Type B pancreatic cell (in vitro differentiated cells): ENCODE results near the gene PIRT. TPM values are rescaled to one million over a fixed set of nuclear protein-coding genes. Genes with fewer than 3 reads are reported as not detected.

Experiments
- DNase-seq: peaks from one replicate; pipeline ENCODE4 v3.0.0; 2021; ENCODE audit warnings: mixed read lengths; ENCODE audit not compliant: unreplicated experiment; ENCODE audit errors: extremely low spot score
- H3K27ac Mint-ChIP-seq: 2 replicates; pipeline ENCODE4 v1.8.0; 2021; ENCODE audit warnings: mild to moderate bottlenecking, mixed read lengths
- H3K27me3 Mint-ChIP-seq: 2 replicates; pipeline ENCODE4 v1.8.0; 2021; ENCODE audit warnings: mixed read lengths
- H3K36me3 Mint-ChIP-seq: 2 replicates; pipeline ENCODE4 v1.8.0; 2021; ENCODE audit warnings: mixed read lengths
- H3K4me1 Mint-ChIP-seq: one replicate; pipeline ENCODE4 v1.8.0; 2021; ENCODE audit warnings: mixed read lengths; ENCODE audit not compliant: unreplicated experiment
- H3K4me3 Mint-ChIP-seq: 2 replicates; pipeline ENCODE4 v1.8.0; 2021; ENCODE audit warnings: mild to moderate bottlenecking, mixed read lengths
- H3K9me3 Mint-ChIP-seq: 2 replicates; pipeline ENCODE4 v1.8.0; 2021; ENCODE audit warnings: mixed read lengths
- total RNA-seq: library from RNA; stranded (reverse); gene quantifications from 2 replicates; pipeline ENCODE4 v1.2.1, GENCODE V29; 2021; ENCODE audit warnings: low replicate concordance
- TF ChIP-seq, protein P1 (sequence below): fragments of 200-600 bp; sonication (generic); conservative IDR thresholded peaks from 2 replicates; pipeline ENCODE4 v1.5.0; 2021; ENCODE audit warnings: antibody characterized with exemption, mild to moderate bottlenecking

Gene PIRT
- total RNA-seq, 1 donor from 2014 or later: 0.34 TPM

DNA sequence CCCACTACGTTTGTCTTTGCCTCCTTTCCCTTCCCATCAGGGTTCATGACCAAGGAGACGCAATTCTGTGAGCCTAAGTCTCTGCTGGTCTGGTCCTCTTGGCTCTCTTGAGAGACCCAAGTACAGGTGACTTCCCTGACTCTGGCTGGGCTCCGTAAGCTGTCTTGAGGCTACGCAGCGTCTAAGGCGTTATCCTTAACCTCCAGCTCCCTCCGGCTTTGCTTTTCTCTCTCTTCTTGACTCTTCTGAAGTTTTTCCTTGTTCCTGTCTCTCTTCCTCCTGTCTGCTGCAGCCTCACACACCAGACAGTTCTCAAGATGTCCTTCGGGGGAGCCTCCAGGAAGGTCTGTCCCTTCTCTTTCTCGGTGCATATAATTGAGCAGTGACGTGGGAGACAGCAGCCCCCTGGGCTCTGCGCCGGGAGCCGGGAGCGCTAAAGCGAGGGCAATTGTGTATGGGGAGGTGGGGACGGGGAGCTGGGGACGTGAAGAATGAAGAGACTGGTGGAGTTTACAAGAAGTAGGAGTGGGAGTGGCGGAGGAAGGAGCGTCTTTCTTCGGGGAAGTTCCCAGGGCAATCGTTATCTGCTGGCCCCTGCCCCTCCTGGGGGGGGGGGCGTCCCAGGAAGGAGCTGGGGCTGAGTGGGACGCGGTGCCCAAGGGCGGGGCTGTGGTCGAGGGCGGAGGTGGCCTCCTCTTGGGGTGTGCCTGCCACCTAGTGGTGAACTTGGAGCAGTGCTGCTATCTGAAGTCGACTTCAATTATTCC is 6.9 kb upstream of the PIRT start:
- peaks cover 11% of the 10 kb centered on the region for H3K4me1 Mint-ChIP-seq
- H3K4me3 Mint-ChIP-seq: peak overlapping the region; percentile 88
- peaks cover 46% of the 10 kb centered on the region for H3K27me3 Mint-ChIP-seq
- peak overlapping the region; percentile 29 for H3K27ac Mint-ChIP-seq
- H3K9me3 Mint-ChIP-seq: no peaks in the 10 kb centered on the region
- no peaks in the 10 kb centered on the region for H3K36me3 Mint-ChIP-seq
- TF ChIP-seq, protein P1, sequence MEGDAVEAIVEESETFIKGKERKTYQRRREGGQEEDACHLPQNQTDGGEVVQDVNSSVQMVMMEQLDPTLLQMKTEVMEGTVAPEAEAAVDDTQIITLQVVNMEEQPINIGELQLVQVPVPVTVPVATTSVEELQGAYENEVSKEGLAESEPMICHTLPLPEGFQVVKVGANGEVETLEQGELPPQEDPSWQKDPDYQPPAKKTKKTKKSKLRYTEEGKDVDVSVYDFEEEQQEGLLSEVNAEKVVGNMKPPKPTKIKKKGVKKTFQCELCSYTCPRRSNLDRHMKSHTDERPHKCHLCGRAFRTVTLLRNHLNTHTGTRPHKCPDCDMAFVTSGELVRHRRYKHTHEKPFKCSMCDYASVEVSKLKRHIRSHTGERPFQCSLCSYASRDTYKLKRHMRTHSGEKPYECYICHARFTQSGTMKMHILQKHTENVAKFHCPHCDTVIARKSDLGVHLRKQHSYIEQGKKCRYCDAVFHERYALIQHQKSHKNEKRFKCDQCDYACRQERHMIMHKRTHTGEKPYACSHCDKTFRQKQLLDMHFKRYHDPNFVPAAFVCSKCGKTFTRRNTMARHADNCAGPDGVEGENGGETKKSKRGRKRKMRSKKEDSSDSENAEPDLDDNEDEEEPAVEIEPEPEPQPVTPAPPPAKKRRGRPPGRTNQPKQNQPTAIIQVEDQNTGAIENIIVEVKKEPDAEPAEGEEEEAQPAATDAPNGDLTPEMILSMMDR: peak; percentile 99
- peak; percentile 77 for DNase-seq

DNA sequence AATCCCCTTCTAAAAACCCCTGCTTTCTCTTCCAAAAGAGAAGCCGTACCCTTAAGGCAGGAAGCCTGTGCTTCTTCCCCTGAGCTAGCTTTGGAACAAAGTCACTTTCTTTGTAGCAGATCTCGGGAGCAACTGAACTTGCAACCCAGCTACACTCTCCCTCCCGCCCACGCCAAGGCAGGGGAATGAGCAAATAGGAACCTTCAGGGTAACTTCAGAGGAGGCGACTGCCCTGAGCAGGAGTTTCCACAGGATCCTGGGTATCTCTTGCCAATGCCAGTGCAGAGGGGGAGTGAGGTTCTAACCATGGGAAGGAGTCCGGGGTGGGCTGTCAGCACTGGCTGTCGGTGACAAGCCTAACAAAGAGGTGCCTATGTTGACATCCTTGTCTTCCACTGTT is 5.9 kb upstream of the PIRT start:
- DNase-seq: no peak
- Mint-ChIP-seq H3K36me3 (no peaks in the 10 kb centered on the region), H3K27ac (peak overlapping the region; percentile 43), H3K9me3 (no peaks in the 10 kb centered on the region), H3K4me3 (peak overlapping the region; percentile 80), H3K4me1 (peaks cover 11% of the 10 kb centered on the region), H3K27me3 (peaks cover 38% of the 10 kb centered on the region)
- TF ChIP-seq, protein P1: no peak

DNA sequence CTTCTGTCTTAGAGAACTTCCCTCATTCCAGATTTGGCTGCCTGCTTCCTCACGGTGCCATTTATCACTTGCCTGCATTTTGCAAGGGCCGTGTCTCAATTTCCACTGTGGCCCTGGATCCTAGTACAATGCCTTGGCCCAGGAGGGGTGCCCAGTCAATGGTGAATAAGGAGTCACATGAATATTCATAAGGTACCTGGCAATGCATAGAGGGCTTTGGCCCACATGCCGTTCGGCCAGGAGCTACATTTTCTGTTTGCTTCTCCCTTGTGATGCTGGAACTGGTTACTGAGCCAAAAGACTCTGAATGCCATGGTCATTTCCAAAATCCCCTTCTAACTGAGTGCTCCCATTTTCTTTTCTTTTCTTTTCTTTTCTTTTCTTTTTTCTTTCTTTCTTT is 4.8 kb upstream of the PIRT start:
- no peaks in the 10 kb centered on the region for H3K36me3 Mint-ChIP-seq
- no peak overlapping the region for H3K27ac Mint-ChIP-seq
- H3K4me3 Mint-ChIP-seq: no peak overlapping the region
- peaks cover 46% of the 10 kb centered on the region for H3K27me3 Mint-ChIP-seq
- TF ChIP-seq, protein P1: no peak
- no peak for DNase-seq
- peaks cover 11% of the 10 kb centered on the region for H3K4me1 Mint-ChIP-seq
- H3K9me3 Mint-ChIP-seq: no peaks in the 10 kb centered on the region

DNA sequence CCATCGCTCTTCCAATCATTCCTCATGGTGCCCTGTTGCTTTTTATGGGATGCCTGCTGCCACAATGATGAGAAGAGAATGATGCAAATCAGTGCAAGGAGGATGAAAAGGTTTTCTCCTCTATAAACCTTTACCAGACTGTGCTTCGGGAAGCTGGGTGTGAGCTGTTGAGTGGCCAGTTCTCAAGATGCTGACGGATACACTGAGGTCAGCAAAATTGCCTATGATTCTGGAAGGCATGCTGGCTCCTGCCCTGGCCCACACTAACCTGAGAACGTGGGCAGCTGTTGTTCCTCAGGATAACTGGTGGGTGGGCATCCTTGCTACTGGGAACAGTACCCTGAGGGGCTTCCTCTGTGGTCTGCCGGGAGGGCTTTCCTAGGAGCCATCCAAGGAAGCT is 795 bp upstream of the PIRT start:
- no peaks in the 10 kb centered on the region for H3K36me3 Mint-ChIP-seq
- no peak for DNase-seq
- H3K9me3 Mint-ChIP-seq: no peaks in the 10 kb centered on the region
- H3K4me3 Mint-ChIP-seq: no peak overlapping the region
- peaks cover 25% of the 10 kb centered on the region for H3K27me3 Mint-ChIP-seq
- TF ChIP-seq, protein P1: no peak
- no peak overlapping the region for H3K27ac Mint-ChIP-seq
- H3K4me1 Mint-ChIP-seq: peaks cover 5% of the 10 kb centered on the region

DNA sequence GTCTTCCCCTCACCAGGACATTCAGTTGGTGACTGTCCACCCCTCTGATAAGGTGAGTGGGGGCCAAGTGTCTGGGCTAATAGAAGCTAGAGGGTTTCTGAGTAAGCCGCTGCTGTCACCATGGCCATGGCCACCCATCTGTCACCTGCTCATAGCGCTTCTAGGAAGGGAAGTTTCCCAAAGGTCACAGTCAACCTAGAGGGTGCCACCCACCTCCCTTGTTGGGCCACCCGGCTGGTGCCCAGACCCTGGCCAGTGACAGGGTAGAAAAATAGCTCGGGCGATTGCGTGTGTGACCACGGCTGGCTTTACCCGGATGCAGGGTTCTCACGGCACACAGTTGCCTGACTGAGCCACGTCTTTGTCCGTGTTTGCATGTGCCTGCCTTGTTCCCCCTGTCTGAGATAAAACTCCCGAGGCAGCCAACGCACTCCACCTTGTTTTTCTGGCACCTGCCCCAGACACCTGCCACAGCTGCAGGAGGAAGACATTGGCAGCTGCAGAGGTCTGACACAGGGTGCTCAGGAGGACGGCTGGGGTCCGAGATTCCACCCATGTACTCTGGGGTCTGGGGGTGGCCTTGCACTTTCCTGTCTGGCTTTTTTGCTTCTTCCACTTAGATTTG is 809 bp downstream of the PIRT start:
- TF ChIP-seq, protein P1: no peak

More for the DNA sequence above, 809 bp downstream of the PIRT start:
- DNase-seq: no peak
- H3K27ac Mint-ChIP-seq: no peak overlapping the region
- H3K36me3 Mint-ChIP-seq: no peaks in the 10 kb centered on the region
- H3K9me3 Mint-ChIP-seq: no peaks in the 10 kb centered on the region
- H3K27me3 Mint-ChIP-seq: peaks cover 20% of the 10 kb centered on the region
- H3K4me1 Mint-ChIP-seq: peaks cover 5% of the 10 kb centered on the region
- H3K4me3 Mint-ChIP-seq: no peak overlapping the region
